ENCODE data around the gene SCIN. TPM values are rescaled to one million over a fixed set of nuclear protein-coding genes. Genes with fewer than 3 reads are reported as not detected.

The SCIN gene
- total and polyA plus RNA-seq, 4 donors: 4.5 to 24.7 (median 11.4) TPM

GRCh38 chr7:12685550-12685949 is 115.0 kb downstream of the SCIN start:
- H3K4me1 ChIP-seq (ENCODE audit: control insufficient read depth in 5 of 5, insufficient read depth in 5 of 5, low read length in 5 of 5): peaks cover 0 to 12% (median 2%) of the 10 kb centered on the region in 5 donors
- no peak overlapping the region for H3K4me3 ChIP-seq
- H3K27me3 ChIP-seq (ENCODE audit: control insufficient read depth in 3 of 3, insufficient read depth in 3 of 3, low read length in 2 of 3): peaks cover 0 to 3% (median 0%) of the 10 kb centered on the region in 3 donors
- DNase-seq: peak in 2 of 3 donors; percentile 49 to 51
- 80 to 87% methylated on average over 13 of the region's 13 CpGs for WGBS, 2 donors
- no peak for ATAC-seq (ENCODE audit: insufficient read depth, low FRiP score)
- H3K9me3 ChIP-seq (ENCODE audit: control insufficient read depth in 4 of 4, insufficient read depth in 3 of 4, low read length in 3 of 4): no peaks in the 10 kb centered on the region
- H3K27ac ChIP-seq (ENCODE audit: low read depth in 1 of 2, low read length in 1 of 2): no peak overlapping the region
- no peaks in the 10 kb centered on the region for H3K36me3 ChIP-seq (ENCODE audit: control insufficient read depth in 4 of 4, insufficient read depth in 4 of 4, low read length in 4 of 4)
- H3K9ac ChIP-seq (ENCODE audit: insufficient read depth in 1 of 2, low read length in 2 of 2): no peak overlapping the region
- no peak for TF ChIP-seq CTCF (IDR thresholded peaks at IDR 0.05; ENCODE audit: control extremely low read depth, extremely low read depth)

- DNase-seq: peak; percentile 86 to 93 (median 88)
- WGBS, 2 donors: 3 to 4% methylated on average over 54 of the region's 54 CpGs
- H3K36me3 ChIP-seq (ENCODE audit: control insufficient read depth in 4 of 4, insufficient read depth in 4 of 4, low read length in 4 of 4): no peaks in the 10 kb centered on the region
- H3K27ac ChIP-seq (ENCODE audit: low read depth in 1 of 2, low read length in 1 of 2): peak overlapping the region; percentile 79 to 98
- ATAC-seq (ENCODE audit: insufficient read depth, low FRiP score): peak; percentile 93
- TF ChIP-seq CTCF (IDR thresholded peaks at IDR 0.05; ENCODE audit: control extremely low read depth, extremely low read depth): peak; percentile 73
- peaks cover 0 to 12% (median 2%) of the 10 kb centered on the region in 5 donors for H3K4me1 ChIP-seq (ENCODE audit: control insufficient read depth in 5 of 5, insufficient read depth in 5 of 5, low read length in 5 of 5)
- H3K27me3 ChIP-seq (ENCODE audit: control insufficient read depth in 3 of 3, insufficient read depth in 3 of 3, low read length in 2 of 3): peaks cover 0 to 3% (median 0%) of the 10 kb centered on the region in 3 donors
- H3K4me3 ChIP-seq: peak overlapping the region; percentile 80
- H3K9me3 ChIP-seq (ENCODE audit: control insufficient read depth in 4 of 4, insufficient read depth in 3 of 4, low read length in 3 of 4): no peaks in the 10 kb centered on the region
- peak overlapping the region; percentile 16 to 83 for H3K9ac ChIP-seq (ENCODE audit: insufficient read depth in 1 of 2, low read length in 2 of 2)
These were observed 115.8 kb downstream of the SCIN start for GRCh38 chr7:12686234-12686890.

GRCh38 chr7:12686891-12687717 is 116.6 kb downstream of the SCIN start, which contains the start of gene ARL4A:
TSS of gene ARL4A (plus strand) at chr7:12687633. CDS start at chr7:12688255, 622 bp downstream.
- ATAC-seq (ENCODE audit: insufficient read depth, low FRiP score) (peak; percentile 89), DNase-seq (peak; percentile 97 to 98 (median 97))
- Histone ChIP-seq H3K9me3 (ENCODE audit: control insufficient read depth in 4 of 4, insufficient read depth in 3 of 4, low read length in 3 of 4) (no peaks in the 10 kb centered on the region), H3K36me3 (ENCODE audit: control insufficient read depth in 4 of 4, insufficient read depth in 4 of 4, low read length in 4 of 4) (no peaks in the 10 kb centered on the region), H3K4me3 (peak within 1 kb of the TSS; percentile 80), H3K27ac (ENCODE audit: low read depth in 1 of 2, low read length in 1 of 2) (peak within 1 kb of the TSS; percentile 79 to 98), H3K27me3 (ENCODE audit: control insufficient read depth in 3 of 3, insufficient read depth in 3 of 3, low read length in 2 of 3) (peaks cover 0 to 3% (median 0%) of the 10 kb centered on the region in 3 donors), H3K9ac (ENCODE audit: insufficient read depth in 1 of 2, low read length in 2 of 2) (peak within 1 kb of the TSS; percentile 83 to 88), H3K4me1 (ENCODE audit: control insufficient read depth in 5 of 5, insufficient read depth in 5 of 5, low read length in 5 of 5) (peaks cover 0 to 12% (median 2%) of the 10 kb centered on the region in 5 donors)
- 0 to 1% methylated on average over 68 to 73 of the region's 73 CpGs for WGBS, 2 donors
- peak; percentile 33 for TF ChIP-seq CTCF (IDR thresholded peaks at IDR 0.05; ENCODE audit: control extremely low read depth, extremely low read depth)

Data from lung (tissue), 12 donors.